ENCODE results near the gene KCNT2. TPM values are rescaled to one million over a fixed set of nuclear protein-coding genes. Genes with fewer than 3 reads are reported as not detected.

KCNT2 gene
- total RNA-seq, 4 donors from 2014 or later: 1.6 to 20.9 (median 8.9) TPM

DNA sequence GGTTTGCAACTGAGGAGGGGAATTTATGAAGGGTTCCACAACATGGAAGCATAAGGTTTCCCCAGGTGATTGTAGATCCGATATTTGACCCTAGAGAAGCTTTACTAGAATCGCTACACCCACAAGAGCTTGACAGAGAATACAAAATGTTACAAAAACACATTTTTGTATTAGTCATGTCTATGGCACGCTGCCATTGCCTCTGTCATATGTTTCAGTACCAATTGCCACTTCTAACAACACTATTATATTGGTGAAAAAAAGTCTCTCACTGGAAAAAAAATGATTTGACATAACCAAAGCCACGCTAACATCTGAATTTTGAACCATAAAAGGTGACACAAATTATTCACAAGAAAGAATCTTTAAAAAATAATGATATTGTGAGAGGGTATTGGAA is 214.5 kb downstream of the KCNT2 start:
- TF ChIP-seq, protein P1, sequence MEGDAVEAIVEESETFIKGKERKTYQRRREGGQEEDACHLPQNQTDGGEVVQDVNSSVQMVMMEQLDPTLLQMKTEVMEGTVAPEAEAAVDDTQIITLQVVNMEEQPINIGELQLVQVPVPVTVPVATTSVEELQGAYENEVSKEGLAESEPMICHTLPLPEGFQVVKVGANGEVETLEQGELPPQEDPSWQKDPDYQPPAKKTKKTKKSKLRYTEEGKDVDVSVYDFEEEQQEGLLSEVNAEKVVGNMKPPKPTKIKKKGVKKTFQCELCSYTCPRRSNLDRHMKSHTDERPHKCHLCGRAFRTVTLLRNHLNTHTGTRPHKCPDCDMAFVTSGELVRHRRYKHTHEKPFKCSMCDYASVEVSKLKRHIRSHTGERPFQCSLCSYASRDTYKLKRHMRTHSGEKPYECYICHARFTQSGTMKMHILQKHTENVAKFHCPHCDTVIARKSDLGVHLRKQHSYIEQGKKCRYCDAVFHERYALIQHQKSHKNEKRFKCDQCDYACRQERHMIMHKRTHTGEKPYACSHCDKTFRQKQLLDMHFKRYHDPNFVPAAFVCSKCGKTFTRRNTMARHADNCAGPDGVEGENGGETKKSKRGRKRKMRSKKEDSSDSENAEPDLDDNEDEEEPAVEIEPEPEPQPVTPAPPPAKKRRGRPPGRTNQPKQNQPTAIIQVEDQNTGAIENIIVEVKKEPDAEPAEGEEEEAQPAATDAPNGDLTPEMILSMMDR (IDR thresholded peaks at IDR 0.05): no peak
- DNase-seq (ENCODE audit: low spot score): peak; percentile 25
- ATAC-seq (ENCODE audit: low FRiP score): no peak

DNA sequence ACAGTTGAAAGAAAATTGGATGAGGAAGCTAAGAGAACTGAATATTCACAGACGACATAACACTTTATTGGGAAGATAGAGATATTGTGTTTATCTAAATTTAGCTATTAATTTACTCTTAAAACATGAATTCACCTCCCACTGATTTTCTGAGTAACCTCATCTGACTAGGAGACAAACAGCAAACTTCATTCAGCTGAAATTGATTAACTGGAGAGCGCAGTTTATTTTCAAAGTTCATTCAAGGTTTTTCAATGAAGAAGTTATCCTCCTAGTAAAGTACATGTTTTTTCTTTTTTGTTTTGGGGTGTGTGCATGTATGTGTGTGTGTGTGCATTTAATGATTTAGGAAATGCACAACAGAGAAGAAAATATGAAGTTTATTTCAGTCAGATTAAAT is 215.0 kb downstream of the KCNT2 start:
- TF ChIP-seq, protein P1 (IDR thresholded peaks at IDR 0.05): no peak
- ATAC-seq (ENCODE audit: low FRiP score): no peak
- no peak for DNase-seq (ENCODE audit: low spot score)

DNA sequence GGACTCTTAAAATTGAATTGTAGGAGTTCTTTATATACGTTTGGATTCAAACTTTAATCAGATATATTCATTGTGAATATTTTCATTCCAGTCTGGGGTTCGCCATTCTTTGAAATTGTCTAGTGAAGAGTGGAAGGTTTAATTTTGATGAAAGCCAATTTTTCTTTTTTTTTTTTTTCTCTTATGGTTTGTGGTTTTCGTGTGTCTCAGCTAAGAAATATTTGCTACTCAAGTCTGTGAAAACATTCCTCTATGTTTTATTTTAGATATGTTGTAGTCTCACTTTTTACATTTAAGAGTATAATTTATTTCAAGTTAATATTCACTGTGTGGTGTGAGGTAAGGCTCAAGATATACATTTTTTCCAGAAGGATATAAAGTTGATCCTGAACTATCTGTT is 220.5 kb downstream of the KCNT2 start:
- ATAC-seq (ENCODE audit: low FRiP score) (no peak), DNase-seq (ENCODE audit: low spot score) (no peak)
- TF ChIP-seq, protein P1 (IDR thresholded peaks at IDR 0.05): no peak

DNA sequence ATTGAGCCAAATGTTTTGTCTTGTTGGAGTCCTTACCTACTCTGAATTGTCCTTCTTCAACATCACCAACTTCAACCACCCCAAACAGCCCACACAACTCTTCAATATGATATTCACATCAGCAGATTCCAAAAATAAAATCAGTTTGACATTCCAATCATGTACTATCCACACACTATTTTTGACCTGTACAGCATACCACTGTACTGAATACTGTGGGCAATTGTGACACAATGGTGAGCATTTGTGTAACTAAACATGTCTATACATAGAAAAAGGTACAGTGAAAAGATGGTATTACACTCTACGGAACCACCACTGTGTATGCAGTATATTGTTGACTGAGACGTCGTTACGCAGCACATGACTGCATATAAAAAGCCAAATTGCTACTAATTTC is 223.1 kb downstream of the KCNT2 start:
- DNase-seq (ENCODE audit: low spot score) (no peak), ATAC-seq (ENCODE audit: low FRiP score) (no peak)
- TF ChIP-seq, protein P1 (IDR thresholded peaks at IDR 0.05): no peak

DNA sequence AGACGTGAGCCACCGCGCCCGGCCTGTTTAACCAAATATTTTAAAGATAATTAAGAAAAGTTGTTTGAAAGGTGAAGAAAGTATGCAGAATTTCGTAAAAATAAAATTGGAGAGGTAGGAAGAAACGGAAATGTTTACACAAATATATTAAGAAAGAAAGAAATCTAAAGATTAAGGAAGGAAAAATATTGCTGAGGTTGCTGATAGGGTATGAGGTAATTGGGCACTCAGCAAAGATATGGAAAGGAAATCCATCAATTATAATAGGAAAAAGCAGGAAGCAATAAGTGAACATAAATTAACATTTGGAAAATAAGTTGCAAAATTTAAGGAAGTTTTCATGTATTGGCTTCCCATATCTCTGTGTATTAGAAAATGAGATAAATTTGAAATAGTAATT is 225.9 kb downstream of the KCNT2 start:
- no peak for DNase-seq (ENCODE audit: low spot score)
- TF ChIP-seq, protein P1 (IDR thresholded peaks at IDR 0.05): no peak
- no peak for ATAC-seq (ENCODE audit: low FRiP score)

DNA sequence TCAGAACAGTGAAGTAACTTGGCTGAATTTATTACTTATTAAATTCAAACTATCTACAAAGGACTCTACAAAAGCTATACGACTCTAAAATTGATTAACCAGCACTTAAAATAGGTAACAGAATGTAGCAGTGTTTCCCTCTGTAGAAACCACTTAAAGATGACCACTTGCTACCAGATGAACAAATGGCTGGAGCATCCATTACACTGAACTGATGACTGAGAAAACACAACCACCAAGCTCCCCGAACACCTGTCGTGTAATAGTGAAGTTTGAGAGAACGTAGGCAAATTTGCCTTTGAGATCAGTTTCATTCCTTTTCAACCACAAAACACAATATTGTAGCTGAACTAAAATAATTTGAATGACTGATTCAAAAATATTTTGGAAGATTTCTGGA is 226.7 kb downstream of the KCNT2 start:
- no peak for DNase-seq (ENCODE audit: low spot score)
- TF ChIP-seq, protein P1 (IDR thresholded peaks at IDR 0.05): no peak
- ATAC-seq (ENCODE audit: low FRiP score): no peak

DNA sequence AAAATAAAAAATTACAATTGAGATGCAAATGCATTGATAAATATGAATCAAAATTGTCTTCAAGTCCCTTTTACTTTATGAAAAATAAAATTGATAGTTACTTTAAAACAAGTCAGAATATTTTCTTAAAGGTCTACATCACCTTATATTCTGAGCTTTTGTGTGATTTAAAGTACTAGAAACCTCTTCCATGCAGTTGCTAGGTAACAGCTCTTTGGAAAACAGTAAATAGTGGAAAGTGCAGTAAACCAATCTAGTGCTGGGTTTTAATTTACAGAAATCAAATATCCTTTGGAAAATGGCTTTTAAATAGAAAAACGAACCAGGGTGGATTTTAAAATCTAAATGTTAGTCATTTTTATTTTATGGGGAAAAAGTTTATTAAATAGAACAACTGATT is 227.9 kb downstream of the KCNT2 start:
- DNase-seq (ENCODE audit: low spot score): no peak

More for the DNA sequence above, 227.9 kb downstream of the KCNT2 start:
- TF ChIP-seq, protein P1 (IDR thresholded peaks at IDR 0.05): no peak
- no peak for ATAC-seq (ENCODE audit: low FRiP score)
